ENCODE results near the gene SEC14L5. TPM values are rescaled to one million over a fixed set of nuclear protein-coding genes. Genes with fewer than 3 reads are reported as not detected.

Gene SEC14L5
- total RNA-seq, 1 donor: under 0.01 TPM

DNA sequence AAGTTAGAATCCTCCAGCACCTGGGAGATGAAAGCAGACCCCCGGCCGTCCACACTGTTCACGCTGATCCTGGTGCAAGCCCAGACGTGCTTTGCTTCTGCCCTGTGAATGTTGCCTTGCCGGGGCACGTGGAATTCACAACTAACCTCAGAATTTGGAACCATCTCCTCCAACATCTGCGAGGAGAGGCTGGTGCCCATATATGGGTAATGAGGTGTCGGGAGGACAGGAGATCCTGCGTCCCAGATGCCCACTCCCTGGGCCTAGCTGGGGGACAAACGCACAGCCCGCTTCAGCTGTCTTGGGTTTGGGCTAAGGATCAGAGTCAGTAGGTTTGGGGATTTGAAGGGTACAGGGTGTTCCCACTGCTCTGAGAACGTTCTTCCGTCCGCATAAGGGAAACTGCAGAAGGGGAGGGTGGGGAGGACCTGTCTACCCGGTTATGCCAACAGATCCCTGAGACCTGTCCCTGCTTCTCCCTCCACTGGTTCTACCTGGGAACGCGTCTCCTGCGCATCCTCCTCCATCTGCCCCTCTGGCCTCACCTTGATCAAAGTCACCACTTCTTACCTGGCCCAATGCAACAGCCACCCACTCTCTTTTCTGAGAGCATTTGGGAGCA, 35.3 kb upstream of the SEC14L5 start:
- TF ChIP-seq, protein P1, sequence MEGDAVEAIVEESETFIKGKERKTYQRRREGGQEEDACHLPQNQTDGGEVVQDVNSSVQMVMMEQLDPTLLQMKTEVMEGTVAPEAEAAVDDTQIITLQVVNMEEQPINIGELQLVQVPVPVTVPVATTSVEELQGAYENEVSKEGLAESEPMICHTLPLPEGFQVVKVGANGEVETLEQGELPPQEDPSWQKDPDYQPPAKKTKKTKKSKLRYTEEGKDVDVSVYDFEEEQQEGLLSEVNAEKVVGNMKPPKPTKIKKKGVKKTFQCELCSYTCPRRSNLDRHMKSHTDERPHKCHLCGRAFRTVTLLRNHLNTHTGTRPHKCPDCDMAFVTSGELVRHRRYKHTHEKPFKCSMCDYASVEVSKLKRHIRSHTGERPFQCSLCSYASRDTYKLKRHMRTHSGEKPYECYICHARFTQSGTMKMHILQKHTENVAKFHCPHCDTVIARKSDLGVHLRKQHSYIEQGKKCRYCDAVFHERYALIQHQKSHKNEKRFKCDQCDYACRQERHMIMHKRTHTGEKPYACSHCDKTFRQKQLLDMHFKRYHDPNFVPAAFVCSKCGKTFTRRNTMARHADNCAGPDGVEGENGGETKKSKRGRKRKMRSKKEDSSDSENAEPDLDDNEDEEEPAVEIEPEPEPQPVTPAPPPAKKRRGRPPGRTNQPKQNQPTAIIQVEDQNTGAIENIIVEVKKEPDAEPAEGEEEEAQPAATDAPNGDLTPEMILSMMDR (IDR thresholded peaks at IDR 0.05; ENCODE audit: insufficient read depth, low read depth, low read length): no peak
- no peak overlapping the region for H3K4me3 ChIP-seq (ENCODE audit: low read depth, low read length)
- no peak for DNase-seq (ENCODE audit: low read depth)

DNA sequence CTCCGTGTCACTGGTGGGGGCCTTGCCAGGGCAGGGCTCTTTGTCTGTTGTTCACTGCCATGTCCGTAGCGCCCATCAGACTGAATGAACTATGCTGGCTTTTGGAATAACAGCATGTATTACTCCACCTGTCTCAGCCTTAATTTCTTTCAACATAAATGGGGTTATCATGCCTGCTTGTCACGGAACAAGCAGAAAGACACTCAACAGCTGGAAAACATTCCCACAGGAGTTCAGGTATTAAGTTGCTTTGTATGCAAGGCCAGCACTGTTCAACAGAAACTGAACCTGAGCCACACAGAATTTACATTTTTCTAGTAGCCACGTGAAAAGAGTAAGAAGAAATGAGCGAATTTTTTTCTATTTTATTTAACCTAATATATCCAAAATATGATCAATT, 34.3 kb upstream of the SEC14L5 start:
- DNase-seq (ENCODE audit: low read depth): no peak
- TF ChIP-seq, protein P1 (IDR thresholded peaks at IDR 0.05; ENCODE audit: insufficient read depth, low read depth, low read length): no peak
- H3K4me3 ChIP-seq (ENCODE audit: low read depth, low read length): no peak overlapping the region

DNA sequence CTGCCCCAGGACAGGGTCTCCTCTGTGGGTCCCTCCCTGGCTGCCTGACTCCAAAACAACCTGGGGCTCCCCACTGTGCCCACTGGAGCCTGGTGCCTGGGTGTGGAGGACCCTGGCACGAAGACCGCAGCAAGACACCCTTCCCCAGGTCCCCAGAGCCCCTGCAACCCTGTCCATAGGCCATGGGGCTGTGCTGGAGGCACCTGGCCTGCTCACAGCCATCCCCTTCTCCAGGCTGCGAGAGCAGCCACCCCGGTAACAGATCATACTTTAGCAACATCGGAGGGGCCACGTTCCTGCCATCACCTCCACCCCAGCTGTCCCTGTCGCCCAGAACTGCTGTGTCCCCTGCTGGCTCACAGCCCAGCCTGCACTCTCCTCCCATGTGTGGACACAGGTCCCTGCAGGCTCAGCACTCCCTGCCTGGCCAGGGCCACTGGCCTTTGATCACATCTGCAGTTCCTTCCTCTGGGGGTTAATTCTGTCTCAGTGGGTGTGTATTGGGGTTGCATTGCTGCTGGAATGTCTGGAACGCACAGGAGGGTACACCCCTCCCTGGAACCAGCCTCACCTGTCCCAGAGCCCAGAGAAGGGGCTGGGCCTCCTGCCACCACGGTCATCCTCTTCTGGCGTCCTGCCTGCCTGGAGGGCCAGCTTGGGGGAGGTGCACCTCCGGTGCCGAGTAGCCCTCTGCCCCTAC, 33.4 kb upstream of the SEC14L5 start:
- no peak overlapping the region for H3K4me3 ChIP-seq (ENCODE audit: low read depth, low read length)
- no peak for DNase-seq (ENCODE audit: low read depth)
- TF ChIP-seq, protein P1 (IDR thresholded peaks at IDR 0.05; ENCODE audit: insufficient read depth, low read depth, low read length): no peak

DNA sequence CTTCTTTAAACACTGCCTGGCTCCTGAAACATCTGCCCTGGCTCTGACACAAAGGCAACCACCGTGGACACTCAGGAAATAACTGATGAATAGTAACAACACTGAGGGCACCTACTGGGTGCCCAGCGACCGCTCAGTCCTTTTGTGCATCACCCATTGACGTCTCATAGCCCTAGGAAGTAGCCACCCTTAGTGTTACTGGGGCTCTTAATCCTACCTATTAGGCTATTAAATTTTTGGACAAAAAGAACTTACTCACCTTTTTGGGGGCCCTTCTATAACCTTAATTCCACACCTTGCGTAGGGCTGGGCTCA, 32.9 kb upstream of the SEC14L5 start:
- TF ChIP-seq, protein P1 (IDR thresholded peaks at IDR 0.05; ENCODE audit: insufficient read depth, low read depth, low read length): no peak
- H3K4me3 ChIP-seq (ENCODE audit: low read depth, low read length): no peak overlapping the region
- no peak for DNase-seq (ENCODE audit: low read depth)

DNA sequence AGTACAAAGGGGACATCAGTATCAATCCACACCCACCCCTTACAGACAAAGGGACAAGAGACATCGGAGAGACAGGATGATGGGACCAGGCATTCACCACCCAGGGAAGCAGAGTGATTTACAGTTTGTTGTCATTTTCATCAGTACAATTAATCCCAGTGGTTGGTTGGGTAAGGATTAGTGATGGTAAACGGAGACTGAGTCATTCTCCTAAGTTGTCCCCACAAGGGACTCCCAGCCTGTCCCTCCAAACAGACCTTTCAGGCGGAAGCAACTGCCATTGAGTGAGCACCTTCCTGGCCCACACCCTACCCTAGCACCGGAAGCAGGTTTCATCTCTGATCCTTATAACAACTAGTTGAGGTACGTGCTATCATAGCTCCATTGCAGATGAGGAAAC, 32.3 kb upstream of the SEC14L5 start:
- peak; percentile 51 for DNase-seq (ENCODE audit: low read depth)
- TF ChIP-seq, protein P1 (IDR thresholded peaks at IDR 0.05; ENCODE audit: insufficient read depth, low read depth, low read length): no peak

DNA sequence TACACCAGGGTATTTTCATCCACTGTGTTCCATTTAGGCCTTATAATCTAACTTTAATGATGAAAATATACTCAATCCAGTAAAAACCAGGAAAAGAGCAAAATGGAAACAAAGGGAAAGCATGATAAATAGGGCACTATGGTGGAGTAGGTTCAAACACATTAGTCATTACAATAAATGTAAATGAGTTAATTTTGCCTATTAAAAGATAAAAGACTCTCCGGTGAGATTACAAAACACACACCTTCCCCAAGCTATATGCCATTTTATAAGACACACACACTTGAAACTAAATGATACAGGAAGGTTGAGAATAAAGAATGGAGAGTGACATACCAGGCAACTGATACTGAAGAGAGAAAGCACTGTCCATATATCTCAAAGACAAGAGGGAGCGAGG, 31.2 kb upstream of the SEC14L5 start:
- TF ChIP-seq, protein P1 (IDR thresholded peaks at IDR 0.05; ENCODE audit: insufficient read depth, low read depth, low read length): no peak
- no peak overlapping the region for H3K4me3 ChIP-seq (ENCODE audit: low read depth, low read length)
- DNase-seq (ENCODE audit: low read depth): no peak

More for the DNA sequence above, 32.3 kb upstream of the SEC14L5 start:
- H3K4me3 ChIP-seq (ENCODE audit: low read depth, low read length): no peak overlapping the region

All from fibroblast of villous mesenchyme (primary cell).